Skeletal muscle tissue (tissue), 4 donors: ENCODE results near the gene SLC25A21. TPM values are rescaled to one million over a fixed set of nuclear protein-coding genes. Genes with fewer than 3 reads are reported as not detected.

ENCODE experiments used
- H3K27ac ChIP-seq: one replicate; pipeline ENCODE4 v1.7.0; 2013; ENCODE audit warnings: mild to moderate bottlenecking, low read depth, low read length, inconsistent platforms
- H3K27me3 ChIP-seq, 3 donors: one replicate each; pipeline ENCODE4 v1.7.0; 2013; ENCODE audit warnings: low read length in 3 of 3; ENCODE audit not compliant: control insufficient read depth in 3 of 3, insufficient read depth in 3 of 3
- H3K36me3 ChIP-seq, 3 donors: one replicate each; pipeline ENCODE4 v1.7.0; 2013; ENCODE audit warnings: low read length in 3 of 3; ENCODE audit not compliant: control insufficient read depth in 3 of 3, insufficient read depth in 3 of 3
- H3K4me1 ChIP-seq, 3 donors: one replicate each; pipeline ENCODE4 v1.7.0; 2013; ENCODE audit warnings: low read length in 3 of 3, mild to moderate bottlenecking in 3 of 3; ENCODE audit not compliant: control insufficient read depth in 3 of 3, insufficient read depth in 3 of 3
- H3K4me3 ChIP-seq, 3 donors: one replicate each; pipeline ENCODE4 v1.7.0; 2013; ENCODE audit warnings: low read length in 3 of 3
- H3K9ac ChIP-seq, 3 donors: one replicate each; pipeline ENCODE4 v1.7.0; 2013; ENCODE audit warnings: low read length in 3 of 3, mild to moderate bottlenecking in 3 of 3, moderate library complexity in 2 of 3, low read depth in 1 of 3
- H3K9me3 ChIP-seq, 3 donors: one replicate each; pipeline ENCODE4 v1.7.0; 2013; ENCODE audit warnings: low read length in 3 of 3; ENCODE audit not compliant: control insufficient read depth in 3 of 3
- total RNA-seq: library from RNA; depleted of rRNA; stranded (reverse); fragments of >200 nt; gene quantifications from one replicate; pipeline ENCODE4 v1.2.3, GENCODE V29; 2014
- donor health status: Osteomylitis.

SLC25A21 gene
- total RNA-seq, 1 donor from 2014 or later = 2.1 TPM

DNA sequence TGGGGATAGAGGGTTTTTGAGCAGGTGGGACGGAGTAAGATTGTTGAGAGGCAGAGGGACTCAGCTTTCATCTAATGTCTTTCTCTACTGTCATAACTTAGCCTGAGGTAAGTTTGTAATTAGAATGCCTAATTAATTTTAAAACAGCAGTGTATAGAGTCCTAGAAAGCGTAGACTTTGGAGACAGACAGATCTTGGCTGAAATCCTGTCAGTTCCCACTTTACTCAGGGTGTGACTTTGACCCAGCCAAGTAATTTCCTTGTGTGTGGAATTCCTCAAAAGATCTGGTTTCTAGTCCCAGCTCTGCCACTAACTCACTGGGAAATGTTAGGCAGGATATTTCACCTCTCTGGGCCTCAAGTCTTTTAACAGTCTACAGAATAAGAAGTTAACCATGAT, 74.3 kb downstream of the SLC25A21 start:
- no peaks in the 10 kb centered on the region for H3K4me1 ChIP-seq
- H3K36me3 ChIP-seq = no peaks in the 10 kb centered on the region
- H3K9ac ChIP-seq = no peak overlapping the region

GRCh38 chr14:37094502-37094901, 77.9 kb downstream of the SLC25A21 start:
- Histone ChIP-seq H3K27ac (no peak overlapping the region), H3K27me3 (no peaks in the 10 kb centered on the region)

More for the DNA sequence above, 74.3 kb downstream of the SLC25A21 start:
- Histone ChIP-seq H3K9me3 (no peaks in the 10 kb centered on the region), H3K27ac (no peak overlapping the region), H3K4me3 (no peak overlapping the region), H3K27me3 (no peaks in the 10 kb centered on the region)

GRCh38 chr14:37093364-37093763, 79.0 kb downstream of the SLC25A21 start:
- H3K9me3 ChIP-seq = no peaks in the 10 kb centered on the region
- no peaks in the 10 kb centered on the region for H3K36me3 ChIP-seq
- H3K9ac ChIP-seq = no peak overlapping the region
- no peaks in the 10 kb centered on the region for H3K27me3 ChIP-seq
- H3K4me3 ChIP-seq = no peak overlapping the region
- H3K27ac ChIP-seq = no peak overlapping the region
- H3K4me1 ChIP-seq = no peaks in the 10 kb centered on the region

More at GRCh38 chr14:37094502-37094901, 77.9 kb downstream of the SLC25A21 start:
- H3K4me1 ChIP-seq = no peaks in the 10 kb centered on the region
- H3K4me3 ChIP-seq = no peak overlapping the region
- no peaks in the 10 kb centered on the region for H3K36me3 ChIP-seq
- H3K9ac ChIP-seq = no peak overlapping the region
- H3K9me3 ChIP-seq = no peaks in the 10 kb centered on the region

DNA sequence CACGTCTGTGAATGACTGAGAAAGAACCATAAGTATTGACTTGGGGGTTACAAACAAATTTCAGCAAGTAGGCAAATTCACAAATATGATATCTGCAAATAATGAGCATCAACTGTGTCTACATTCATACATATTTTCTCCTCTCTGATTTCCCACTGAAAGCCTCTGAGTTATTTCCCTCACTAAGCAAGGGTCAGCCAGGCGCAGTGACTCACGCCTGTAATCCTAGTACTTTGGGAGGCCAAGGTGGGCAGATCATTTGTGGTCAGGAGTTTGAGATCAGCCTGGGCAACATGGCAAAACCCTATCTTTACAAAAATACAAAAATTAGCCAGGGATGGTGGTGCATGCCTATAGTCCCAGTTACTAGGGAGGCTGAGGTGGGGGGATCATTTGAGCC, 80.8 kb downstream of the SLC25A21 start:
- no peaks in the 10 kb centered on the region for H3K27me3 ChIP-seq
- H3K27ac ChIP-seq = no peak overlapping the region
- no peaks in the 10 kb centered on the region for H3K9me3 ChIP-seq
- H3K4me3 ChIP-seq = no peak overlapping the region
- H3K36me3 ChIP-seq = no peaks in the 10 kb centered on the region
- H3K4me1 ChIP-seq = no peaks in the 10 kb centered on the region
- no peak overlapping the region for H3K9ac ChIP-seq

GRCh38 chr14:37090026-37090425, 82.4 kb downstream of the SLC25A21 start:
- Histone ChIP-seq H3K4me3 (no peak overlapping the region), H3K4me1 (no peaks in the 10 kb centered on the region), H3K27me3 (no peaks in the 10 kb centered on the region), H3K9ac (no peak overlapping the region), H3K27ac (no peak overlapping the region), H3K36me3 (no peaks in the 10 kb centered on the region), H3K9me3 (no peaks in the 10 kb centered on the region)

- no peaks in the 10 kb centered on the region for H3K4me1 ChIP-seq
- H3K27me3 ChIP-seq = no peaks in the 10 kb centered on the region
These were observed 83.0 kb downstream of the SLC25A21 start for GRCh38 chr14:37089410-37089809.

GRCh38 chr14:37088356-37089215, 83.8 kb downstream of the SLC25A21 start:
- no peaks in the 10 kb centered on the region for H3K9me3 ChIP-seq
- no peak overlapping the region for H3K4me3 ChIP-seq
- no peaks in the 10 kb centered on the region for H3K4me1 ChIP-seq
- H3K27me3 ChIP-seq = no peaks in the 10 kb centered on the region
- no peaks in the 10 kb centered on the region for H3K36me3 ChIP-seq
- H3K27ac ChIP-seq = no peak overlapping the region
- no peak overlapping the region for H3K9ac ChIP-seq

More at GRCh38 chr14:37089410-37089809, 83.0 kb downstream of the SLC25A21 start:
- no peaks in the 10 kb centered on the region for H3K9me3 ChIP-seq
- no peaks in the 10 kb centered on the region for H3K36me3 ChIP-seq
- H3K9ac ChIP-seq = no peak overlapping the region
- no peak overlapping the region for H3K27ac ChIP-seq
- H3K4me3 ChIP-seq = no peak overlapping the region

GRCh38 chr14:37087520-37087919, 84.9 kb downstream of the SLC25A21 start:
- H3K4me1 ChIP-seq = no peaks in the 10 kb centered on the region
- no peaks in the 10 kb centered on the region for H3K36me3 ChIP-seq
- no peak overlapping the region for H3K27ac ChIP-seq
- H3K27me3 ChIP-seq = no peaks in the 10 kb centered on the region
- no peak overlapping the region for H3K4me3 ChIP-seq
- no peaks in the 10 kb centered on the region for H3K9me3 ChIP-seq
- H3K9ac ChIP-seq = no peak overlapping the region

DNA sequence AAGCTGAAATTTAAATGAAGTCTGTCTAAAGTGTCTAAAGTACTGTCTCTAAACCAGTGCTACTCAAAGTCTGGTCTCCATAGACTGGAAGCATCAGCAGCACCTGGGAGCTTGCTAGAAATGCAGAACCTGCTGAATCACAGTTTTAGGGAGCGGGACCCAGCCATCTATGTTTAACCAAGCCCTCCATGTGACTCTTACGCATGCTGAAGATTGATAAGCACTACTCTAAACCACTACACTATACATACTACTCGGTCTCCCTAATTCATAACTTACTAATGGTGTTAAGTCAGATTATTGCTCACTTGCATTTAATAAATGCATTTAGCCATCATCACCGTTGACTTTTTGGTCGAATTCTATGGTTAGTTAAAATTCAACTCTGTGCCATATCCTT, 88.8 kb downstream of the SLC25A21 start:
- H3K9me3 ChIP-seq = no peaks in the 10 kb centered on the region
- no peaks in the 10 kb centered on the region for H3K27me3 ChIP-seq
- H3K36me3 ChIP-seq = no peaks in the 10 kb centered on the region
- no peak overlapping the region for H3K27ac ChIP-seq
- no peak overlapping the region for H3K9ac ChIP-seq
- no peaks in the 10 kb centered on the region for H3K4me1 ChIP-seq
- no peak overlapping the region for H3K4me3 ChIP-seq

GRCh38 chr14:37082449-37082848, 90.0 kb downstream of the SLC25A21 start:
- no peaks in the 10 kb centered on the region for H3K9me3 ChIP-seq
- H3K9ac ChIP-seq = no peak overlapping the region
- no peaks in the 10 kb centered on the region for H3K4me1 ChIP-seq
- H3K36me3 ChIP-seq = no peaks in the 10 kb centered on the region
- no peaks in the 10 kb centered on the region for H3K27me3 ChIP-seq
- no peak overlapping the region for H3K27ac ChIP-seq
- no peak overlapping the region for H3K4me3 ChIP-seq
